8988T (cell line): ENCODE data around the gene SNTA1.
"Not testable (repeated sequence)": the region's sequence is repeated elsewhere in the genome, so short reads cannot be mapped to it uniquely, and the experiment has no call there.

Source experiments
- DNase-seq: peaks from one replicate; pipeline ENCODE4 v3.0.0; 2011

SNTA1 gene

DNA sequence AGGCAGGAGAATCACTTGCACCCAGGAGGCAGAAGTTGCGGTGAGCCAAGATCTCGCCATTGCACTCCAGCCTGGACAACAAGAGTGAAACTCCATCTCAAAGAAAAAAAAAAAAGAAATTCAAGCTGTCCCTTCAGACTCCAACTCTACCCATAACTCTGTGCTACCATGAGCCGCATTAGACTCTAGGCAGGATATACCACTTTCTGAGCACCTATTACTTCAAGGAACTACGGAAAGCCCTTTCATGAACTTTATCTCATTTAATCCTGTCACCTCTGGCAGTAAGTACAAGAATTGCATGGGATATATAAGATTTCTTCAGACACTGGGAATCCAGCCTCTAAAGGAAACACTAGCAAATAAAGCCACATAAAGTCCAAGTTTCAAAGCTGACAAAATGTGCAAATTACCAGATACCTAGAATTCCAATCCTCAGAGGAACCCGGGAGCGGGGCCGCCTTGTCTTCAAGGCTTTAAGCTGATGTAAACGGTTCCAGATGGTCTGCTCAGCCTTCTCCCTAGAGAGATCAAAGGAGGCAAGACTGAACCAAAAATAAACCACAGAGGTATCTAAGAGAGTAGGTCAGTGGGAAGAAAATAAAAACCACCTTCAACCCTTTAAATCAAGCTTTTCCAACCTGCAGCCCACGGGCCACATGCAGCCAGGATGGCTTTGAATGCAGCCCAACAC lies 51.7 kb downstream of the SNTA1 start:
- DNase-seq: no peak

DNA sequence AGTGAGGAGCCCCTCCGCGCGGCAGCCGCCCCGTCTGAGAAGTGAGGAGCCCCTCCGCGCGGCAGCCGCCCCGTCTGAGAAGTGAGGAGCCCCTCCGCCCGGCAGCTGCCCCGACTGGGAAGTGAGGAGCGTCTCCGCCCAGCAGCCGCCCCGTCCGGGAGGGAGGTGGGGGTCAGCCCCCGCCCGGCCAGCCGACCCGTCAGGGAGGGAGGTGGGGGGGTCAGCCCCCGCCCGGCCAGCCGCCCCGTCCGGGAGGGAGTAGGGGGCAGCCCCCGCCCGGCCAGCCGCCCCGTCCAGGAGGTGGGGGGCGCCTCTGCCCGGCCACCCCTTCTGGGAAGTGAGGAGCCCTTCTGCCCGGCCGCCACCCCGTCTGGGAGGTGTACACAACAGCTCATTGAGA lies 54.2 kb downstream of the SNTA1 start:
- not testable (repeated sequence) for DNase-seq

DNA sequence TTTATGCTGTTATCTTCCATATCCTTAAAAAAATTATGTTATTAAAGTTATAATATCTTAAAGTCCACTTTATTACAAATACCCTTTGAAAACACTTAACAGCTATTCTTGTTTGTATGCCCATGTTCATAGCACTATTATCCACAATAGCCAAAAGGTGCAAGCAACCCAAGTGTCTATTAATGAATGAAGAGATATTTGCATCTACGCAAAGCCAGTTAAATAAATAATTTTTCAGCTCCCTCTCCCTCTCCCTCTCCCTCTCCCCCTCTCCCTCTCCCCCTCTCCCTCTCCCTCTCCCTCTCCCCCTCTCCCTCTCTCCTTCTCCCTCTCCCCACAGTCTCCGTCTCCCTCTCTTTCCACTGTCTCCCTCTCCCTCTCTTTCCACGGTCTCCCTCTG lies 55.3 kb downstream of the SNTA1 start:
- DNase-seq: no peak

DNA sequence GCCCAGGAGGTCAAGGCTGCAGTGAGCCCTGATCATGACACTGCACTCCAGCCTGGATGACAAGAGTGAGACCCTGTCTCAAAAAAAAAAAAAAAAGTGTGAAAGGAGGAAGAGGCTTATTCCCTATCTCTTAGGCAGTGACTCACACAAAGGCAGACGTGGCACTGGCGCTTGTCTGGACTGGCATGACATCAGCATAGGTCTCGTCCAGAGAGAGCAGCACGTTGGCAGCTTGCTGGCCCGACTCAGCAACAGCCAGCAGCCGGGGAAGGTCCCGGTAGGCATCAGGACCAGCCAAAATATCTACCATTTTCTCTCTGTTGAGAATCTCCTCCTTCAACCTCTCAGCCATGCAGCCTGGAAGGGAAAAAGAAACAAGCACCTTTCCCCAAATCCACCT lies 56.4 kb downstream of the SNTA1 start:
- no peak for DNase-seq

- no peak for DNase-seq
Observed at GRCh38 chr20:33386673-33387072, 56.9 kb downstream of the SNTA1 start.

GRCh38 chr20:33377366-33377765 lies 66.2 kb downstream of the SNTA1 start:
- no peak for DNase-seq

DNA sequence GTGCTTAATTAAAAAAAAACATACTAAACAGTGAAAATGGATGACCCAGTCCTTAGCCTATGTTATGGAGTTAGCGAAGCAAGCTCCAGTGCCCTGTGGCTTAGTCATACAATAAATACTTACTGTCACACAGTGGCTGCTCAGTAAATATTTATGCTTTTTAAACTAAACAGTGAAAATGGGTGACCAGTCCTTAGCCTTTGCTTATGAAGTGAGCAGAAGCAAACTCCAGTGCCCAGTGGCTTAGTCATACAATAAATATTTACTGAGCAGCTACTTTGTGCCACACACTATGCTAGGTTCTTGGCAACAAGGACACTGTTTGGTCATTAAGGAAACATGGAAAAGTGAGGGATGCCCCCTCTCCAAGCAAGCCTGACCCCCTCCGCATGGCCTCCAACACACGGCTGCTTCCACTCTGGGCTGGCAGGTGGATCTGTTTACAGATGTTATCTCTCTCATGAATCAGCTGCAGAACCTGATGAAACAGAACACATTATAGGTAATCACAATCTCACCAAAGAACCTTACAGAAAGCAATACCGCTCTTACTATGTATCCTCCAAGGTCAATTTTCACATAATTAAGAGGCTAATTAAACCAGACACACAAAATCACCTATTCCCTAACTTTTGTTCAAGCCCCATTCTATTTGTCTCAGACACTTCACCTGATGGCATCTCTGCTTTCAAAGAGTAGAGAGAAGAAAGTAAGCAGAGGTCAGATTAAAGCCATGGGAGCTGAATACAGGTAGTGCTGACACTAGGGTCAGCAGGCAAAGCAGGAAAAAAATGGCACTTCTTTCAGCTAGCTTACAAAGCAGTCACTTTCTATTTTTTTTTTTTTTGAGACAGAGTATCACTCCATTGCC lies 69.6 kb downstream of the SNTA1 start:
- DNase-seq: no peak

GRCh38 chr20:33372993-33373441 lies 70.5 kb downstream of the SNTA1 start:
- DNase-seq: no peak

GRCh38 chr20:33370291-33370690 lies 73.3 kb downstream of the SNTA1 start:
- no peak for DNase-seq

DNA sequence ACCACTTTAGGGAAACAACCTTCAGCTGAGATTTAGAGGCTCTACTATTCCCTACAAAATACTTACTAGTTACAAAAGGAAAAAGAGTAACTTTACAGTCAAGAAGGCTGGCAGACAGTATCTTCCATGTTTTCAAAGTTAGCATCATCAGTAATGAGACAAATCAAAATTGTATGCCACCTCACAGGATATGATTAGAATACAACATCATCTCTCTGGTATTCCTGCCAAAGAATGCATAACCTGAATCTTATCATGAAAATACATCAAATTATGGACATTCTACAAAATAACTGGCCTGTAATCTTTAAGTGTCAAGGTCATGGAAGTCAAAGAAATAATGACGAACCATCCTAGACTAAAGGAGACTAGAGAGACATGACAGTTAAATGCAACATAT lies 80.7 kb downstream of the SNTA1 start:
- DNase-seq: no peak

- DNase-seq: no peak
Observed at GRCh38 chr20:33359399-33360261, 83.9 kb downstream of the SNTA1 start.
